Small intestine (tissue), 7 donors: Measurements from ENCODE around the gene PABPN1L. TPM values are rescaled to one million over a fixed set of nuclear protein-coding genes. Genes with fewer than 3 reads are reported as not detected.

Experiments
- DNase-seq, 2 donors: peaks; one replicate each; pipeline versions ENCODE4 v3.0.0 to v3.0.0-alpha.2; 2013
- FAIRE-seq: peaks from 2 replicates; lab custom pipeline; 2012; peaks lifted over from hg19 to GRCh38; lab: Jason Lieb, UNC
- H3K27ac ChIP-seq, 3 donors: one replicate each; pipeline ENCODE4 v1.5.1; 2013; ENCODE audit warnings: low read length in 2 of 3, mild to moderate bottlenecking in 2 of 3, control low read depth in 1 of 3, inconsistent platforms in 1 of 3, low read depth in 1 of 3, moderate library complexity in 1 of 3
- H3K27me3 ChIP-seq, 3 donors: one replicate each; pipeline ENCODE4 v1.6.1; 2013; ENCODE audit warnings: low read length in 3 of 3, inconsistent platforms in 1 of 3; ENCODE audit not compliant: control insufficient read depth in 3 of 3, insufficient read depth in 3 of 3
- H3K36me3 ChIP-seq, 3 donors: one replicate each; pipeline ENCODE4 v1.6.1; 2013; ENCODE audit warnings: low read length in 3 of 3, inconsistent platforms in 1 of 3, low read depth in 1 of 3, mild to moderate bottlenecking in 1 of 3, moderate library complexity in 1 of 3; ENCODE audit not compliant: control insufficient read depth in 3 of 3, insufficient read depth in 2 of 3
- H3K4me1 ChIP-seq, 3 donors: one replicate each; pipeline ENCODE4 v1.6.1; 2013; ENCODE audit warnings: low read length in 2 of 3, inconsistent platforms in 1 of 3, low read depth in 1 of 3, mild to moderate bottlenecking in 1 of 3, moderate library complexity in 1 of 3; ENCODE audit not compliant: control insufficient read depth in 3 of 3, insufficient read depth in 2 of 3
- H3K4me3 ChIP-seq, 3 donors: one replicate each; pipeline ENCODE4 v1.5.1; 2013; ENCODE audit warnings: low read length in 3 of 3, control low read depth in 1 of 3, inconsistent platforms in 1 of 3, low read depth in 1 of 3, mild to moderate bottlenecking in 1 of 3, moderate library complexity in 1 of 3
- H3K9me3 ChIP-seq, 2 donors: one replicate each; pipeline ENCODE4 v1.6.1; 2013; ENCODE audit warnings: low read depth in 1 of 2, low read length in 1 of 2; ENCODE audit not compliant: control insufficient read depth in 2 of 2, insufficient read depth in 1 of 2
- WGBS, 3 donors: extraction: QIAGEN DNeasy Blood & Tissue Kit; methylation state at CpG; one replicate each; pipeline ENCODE4 v1.1.7; 2013; 5-methylcytosine and 5-hydroxymethylcytosine counted together
- polyA plus RNA-seq, 4 donors: library from polyadenylated mRNA; stranded (reverse) in 3 of 4; unstranded in 1 of 4; fragments of 200-250 nt in 3 of 4; fragments of 120-200 nt in 1 of 4; gene quantifications; one replicate each; pipeline versions ENCODE4 v1.2.1 to v1.2.3, GENCODE V29; 2013
- donor health status: healthy with polysubstance abuse.
- donor health status: control.
- donor health status: control.
- donor health status: Bipolar disorder and iron deficiency.
- donor health status: healthy.

PABPN1L gene
- polyA plus RNA-seq, 4 donors, result 0.12 TPM; not detected in 3

- 61 to 80% (median 74%) methylated on average over 20 to 21 of the region's 21 CpGs for WGBS, 3 donors
- Histone ChIP-seq H3K4me1 (no peaks in the 10 kb centered on the region), H3K36me3 (peaks cover 0 to 3% (median 0%) of the 10 kb centered on the region in 3 donors), H3K4me3 (no peak overlapping the region), H3K9me3 (no peaks in the 10 kb centered on the region), H3K27me3 (no peaks in the 10 kb centered on the region), H3K27ac (no peak overlapping the region)
- no peak for FAIRE-seq
- DNase-seq, result no peak
Measured at GRCh38 chr16:88904676-88905365, 38.4 kb upstream of the PABPN1L start.

- Histone ChIP-seq H3K27me3 (no peaks in the 10 kb centered on the region), H3K27ac (no peak overlapping the region), H3K4me1 (no peaks in the 10 kb centered on the region), H3K4me3 (no peak overlapping the region), H3K36me3 (peaks cover 0 to 3% (median 0%) of the 10 kb centered on the region in 3 donors), H3K9me3 (no peaks in the 10 kb centered on the region)
- 48 to 82% (median 71%) methylated on average over 3 to 14 of the region's 14 CpGs for WGBS, 3 donors
- DNase-seq (no peak), FAIRE-seq (no peak)
Measured at GRCh38 chr16:88903267-88903666, 36.8 kb upstream of the PABPN1L start.

- Histone ChIP-seq H3K4me3 (no peak overlapping the region), H3K27ac (no peak overlapping the region), H3K4me1 (no peaks in the 10 kb centered on the region), H3K36me3 (peaks cover 0 to 3% (median 0%) of the 10 kb centered on the region in 3 donors), H3K27me3 (no peaks in the 10 kb centered on the region), H3K9me3 (no peaks in the 10 kb centered on the region)
- FAIRE-seq, result no peak
- no peak for DNase-seq
- 60 to 78% (median 68%) methylated on average over 16 of the region's 16 CpGs for WGBS, 3 donors
Measured at GRCh38 chr16:88902744-88903143, 36.3 kb upstream of the PABPN1L start.

GRCh38 chr16:88901718-88902337 lies 35.4 kb upstream of the PABPN1L start:
- DNase-seq (no peak), FAIRE-seq (no peak)
- Histone ChIP-seq H3K4me1 (no peaks in the 10 kb centered on the region), H3K36me3 (peaks cover 0 to 3% (median 0%) of the 10 kb centered on the region in 3 donors), H3K4me3 (no peak overlapping the region), H3K27me3 (no peaks in the 10 kb centered on the region), H3K27ac (no peak overlapping the region), H3K9me3 (no peaks in the 10 kb centered on the region)
- 69 to 83% (median 73%) methylated on average over 24 to 26 of the region's 26 CpGs for WGBS, 3 donors

- Histone ChIP-seq H3K36me3 (peaks cover 0 to 3% (median 0%) of the 10 kb centered on the region in 3 donors), H3K4me1 (no peaks in the 10 kb centered on the region), H3K4me3 (no peak overlapping the region), H3K9me3 (no peaks in the 10 kb centered on the region), H3K27ac (no peak overlapping the region), H3K27me3 (no peaks in the 10 kb centered on the region)
- DNase-seq (no peak), FAIRE-seq (no peak)
- WGBS, 3 donors, result 84 to 93% (median 92%) methylated on average over 12 of the region's 12 CpGs
Measured at GRCh38 chr16:88900662-88901052, 34.2 kb upstream of the PABPN1L start.

- FAIRE-seq (no peak), DNase-seq (no peak)
- H3K9me3 ChIP-seq, result no peaks in the 10 kb centered on the region
- H3K4me1 ChIP-seq, result no peaks in the 10 kb centered on the region
- WGBS, 3 donors, result 79 to 87% (median 82%) methylated on average over 41 of the region's 41 CpGs
- H3K27me3 ChIP-seq, result no peaks in the 10 kb centered on the region
- H3K27ac ChIP-seq, result no peak overlapping the region
- no peak overlapping the region for H3K4me3 ChIP-seq
- H3K36me3 ChIP-seq, result peaks cover 0 to 3% (median 0%) of the 10 kb centered on the region in 3 donors
Measured at GRCh38 chr16:88899901-88900661, 33.6 kb upstream of the PABPN1L start.

- H3K27ac ChIP-seq, result no peak overlapping the region
- no peak for DNase-seq
- no peak for FAIRE-seq
- H3K9me3 ChIP-seq, result no peaks in the 10 kb centered on the region
- H3K4me3 ChIP-seq, result no peak overlapping the region
- no peaks in the 10 kb centered on the region for H3K27me3 ChIP-seq
- 79 to 90% (median 81%) methylated on average over 33 to 34 of the region's 34 CpGs for WGBS, 3 donors
- no peaks in the 10 kb centered on the region for H3K4me1 ChIP-seq
- H3K36me3 ChIP-seq, result peaks cover 0 to 3% (median 0%) of the 10 kb centered on the region in 3 donors
Measured at GRCh38 chr16:88897696-88898425, 31.4 kb upstream of the PABPN1L start.
